Measurements from ENCODE around the gene WSCD1. TPM values are rescaled to one million over a fixed set of nuclear protein-coding genes. Genes with fewer than 3 reads are reported as not detected.
A peak's percentile ranks its signal among the peaks of the same experiment; 100 is the strongest.

WSCD1 gene
- total RNA-seq, 1 experiment from 2014 or later: not detected

- no peak for DNase-seq (ENCODE audit: low read depth)
Observed at GRCh38 chr17:6160232-6160555, 90.0 kb downstream of the WSCD1 start.

GRCh38 chr17:6160911-6161855, 91.0 kb downstream of the WSCD1 start:
- DNase-seq (ENCODE audit: low read depth): no peak

GRCh38 chr17:6162216-6162615, 92.0 kb downstream of the WSCD1 start:
- no peak for DNase-seq (ENCODE audit: low read depth)

GRCh38 chr17:6162892-6163291, 92.7 kb downstream of the WSCD1 start:
- no peak for DNase-seq (ENCODE audit: low read depth)

- DNase-seq (ENCODE audit: low read depth): peak; percentile 4
Observed at GRCh38 chr17:6163612-6164333, 93.6 kb downstream of the WSCD1 start.

- no peak for DNase-seq (ENCODE audit: low read depth)
Observed at GRCh38 chr17:6164996-6165395, 94.8 kb downstream of the WSCD1 start.

GRCh38 chr17:6165806-6166205, 95.6 kb downstream of the WSCD1 start:
- no peak for DNase-seq (ENCODE audit: low read depth)

- no peak for DNase-seq (ENCODE audit: low read depth)
Observed at GRCh38 chr17:6166492-6167179, 96.5 kb downstream of the WSCD1 start.

- DNase-seq (ENCODE audit: low read depth): no peak
Observed at GRCh38 chr17:6168296-6168695, 98.1 kb downstream of the WSCD1 start.

- no peak for DNase-seq (ENCODE audit: low read depth)
Observed at GRCh38 chr17:6170349-6170748, 100.2 kb downstream of the WSCD1 start.

- DNase-seq (ENCODE audit: low read depth): no peak
Observed at GRCh38 chr17:6172642-6173330, 102.6 kb downstream of the WSCD1 start.

GRCh38 chr17:6173653-6174052, 103.5 kb downstream of the WSCD1 start:
- no peak for DNase-seq (ENCODE audit: low read depth)
